Measurements from ENCODE around the gene SLC49A3. TPM values are rescaled to one million over a fixed set of nuclear protein-coding genes. Genes with fewer than 3 reads are reported as not detected.
"Not testable (repeated sequence)": the region's sequence is repeated elsewhere in the genome, so short reads cannot be mapped to it uniquely, and the experiment has no call there.

Gene SLC49A3
- total RNA-seq, 1 donor from 2014 or later = 0.88 TPM

DNA sequence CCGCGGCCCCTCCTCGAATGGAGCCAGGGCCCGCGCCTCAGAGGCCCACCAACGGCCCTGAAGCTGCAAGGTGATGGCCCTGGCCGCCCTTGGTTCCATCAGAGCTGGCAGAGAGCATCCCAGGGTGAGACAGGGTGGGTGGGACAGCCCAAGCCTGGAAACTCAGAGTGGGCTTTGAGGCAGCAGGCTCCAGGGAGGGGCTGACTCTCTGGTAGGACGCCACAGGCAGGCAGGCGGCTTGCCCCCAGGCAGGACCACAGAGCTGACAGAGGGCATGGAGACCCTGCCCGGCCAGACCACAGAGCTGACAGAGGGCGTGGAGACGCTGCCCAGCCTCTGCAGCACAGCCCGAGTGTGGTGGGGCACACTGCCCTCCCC lies 9.9 kb downstream of the SLC49A3 start:
- H3K27ac Mint-ChIP-seq = no peak overlapping the region
- H3K4me3 Mint-ChIP-seq = no peak overlapping the region
- intact Hi-C loops (cut with micrococcal nuclease) = no loop called here
- H3K9me3 Mint-ChIP-seq = no peaks in the 10 kb centered on the region
- no peak for DNase-seq (ENCODE audit: low spot score)
- H3K27me3 Mint-ChIP-seq (ENCODE audit: insufficient read depth) = no peaks in the 10 kb centered on the region
- H3K4me1 Mint-ChIP-seq (ENCODE audit: low read depth) = no peaks in the 10 kb centered on the region
- no peaks in the 10 kb centered on the region for H3K36me3 Mint-ChIP-seq (ENCODE audit: low read depth)

GRCh38 chr4:678331-679103 lies 10.4 kb downstream of the SLC49A3 start:
- no peak overlapping the region for H3K4me3 Mint-ChIP-seq
- H3K9me3 Mint-ChIP-seq = no peaks in the 10 kb centered on the region
- intact Hi-C loops (cut with micrococcal nuclease) = no loop called here
- H3K27me3 Mint-ChIP-seq (ENCODE audit: insufficient read depth) = no peaks in the 10 kb centered on the region
- H3K36me3 Mint-ChIP-seq (ENCODE audit: low read depth) = no peaks in the 10 kb centered on the region
- H3K4me1 Mint-ChIP-seq (ENCODE audit: low read depth) = peaks cover under 1% of the 10 kb centered on the region
- no peak overlapping the region for H3K27ac Mint-ChIP-seq
- no peak for DNase-seq (ENCODE audit: low spot score)

GRCh38 chr4:677431-678293 lies 11.3 kb downstream of the SLC49A3 start:
- H3K4me3 Mint-ChIP-seq = no peak overlapping the region

GRCh38 chr4:676871-677235 lies 12.1 kb downstream of the SLC49A3 start:
- H3K36me3 Mint-ChIP-seq (ENCODE audit: low read depth) = peaks cover 6% of the 10 kb centered on the region
- intact Hi-C loops (cut with micrococcal nuclease) = no loop called here
- peaks cover 7% of the 10 kb centered on the region for H3K4me1 Mint-ChIP-seq (ENCODE audit: low read depth)
- H3K27ac Mint-ChIP-seq = no peak overlapping the region
- no peak for DNase-seq (ENCODE audit: low spot score)
- peaks cover 1% of the 10 kb centered on the region for H3K27me3 Mint-ChIP-seq (ENCODE audit: insufficient read depth)
- no peaks in the 10 kb centered on the region for H3K9me3 Mint-ChIP-seq
- peak overlapping the region; percentile 39 for H3K4me3 Mint-ChIP-seq

More at GRCh38 chr4:677431-678293, 11.3 kb downstream of the SLC49A3 start:
- Mint-ChIP-seq H3K4me1 (ENCODE audit: low read depth) (peaks cover 7% of the 10 kb centered on the region), H3K9me3 (no peaks in the 10 kb centered on the region), H3K36me3 (ENCODE audit: low read depth) (peaks cover 6% of the 10 kb centered on the region), H3K27ac (no peak overlapping the region), H3K27me3 (ENCODE audit: insufficient read depth) (peaks cover 1% of the 10 kb centered on the region)
- intact Hi-C loops (cut with micrococcal nuclease) = no loop called here
- DNase-seq (ENCODE audit: low spot score) = no peak

GRCh38 chr4:675980-676870 lies 12.7 kb downstream of the SLC49A3 start:
- Mint-ChIP-seq H3K9me3 (no peaks in the 10 kb centered on the region), H3K36me3 (ENCODE audit: low read depth) (peaks cover 10% of the 10 kb centered on the region), H3K4me1 (ENCODE audit: low read depth) (peaks cover 7% of the 10 kb centered on the region), H3K27ac (peak overlapping the region; percentile 23), H3K4me3 (peak overlapping the region; percentile 88), H3K27me3 (ENCODE audit: insufficient read depth) (peaks cover 1% of the 10 kb centered on the region)
- intact Hi-C loops (cut with micrococcal nuclease) = loop anchor here (2.0 kb wide), 1 partner anchor 105 kb away; no protein-coding TSS in a partner anchor
- no peak for DNase-seq (ENCODE audit: low spot score)

DNA sequence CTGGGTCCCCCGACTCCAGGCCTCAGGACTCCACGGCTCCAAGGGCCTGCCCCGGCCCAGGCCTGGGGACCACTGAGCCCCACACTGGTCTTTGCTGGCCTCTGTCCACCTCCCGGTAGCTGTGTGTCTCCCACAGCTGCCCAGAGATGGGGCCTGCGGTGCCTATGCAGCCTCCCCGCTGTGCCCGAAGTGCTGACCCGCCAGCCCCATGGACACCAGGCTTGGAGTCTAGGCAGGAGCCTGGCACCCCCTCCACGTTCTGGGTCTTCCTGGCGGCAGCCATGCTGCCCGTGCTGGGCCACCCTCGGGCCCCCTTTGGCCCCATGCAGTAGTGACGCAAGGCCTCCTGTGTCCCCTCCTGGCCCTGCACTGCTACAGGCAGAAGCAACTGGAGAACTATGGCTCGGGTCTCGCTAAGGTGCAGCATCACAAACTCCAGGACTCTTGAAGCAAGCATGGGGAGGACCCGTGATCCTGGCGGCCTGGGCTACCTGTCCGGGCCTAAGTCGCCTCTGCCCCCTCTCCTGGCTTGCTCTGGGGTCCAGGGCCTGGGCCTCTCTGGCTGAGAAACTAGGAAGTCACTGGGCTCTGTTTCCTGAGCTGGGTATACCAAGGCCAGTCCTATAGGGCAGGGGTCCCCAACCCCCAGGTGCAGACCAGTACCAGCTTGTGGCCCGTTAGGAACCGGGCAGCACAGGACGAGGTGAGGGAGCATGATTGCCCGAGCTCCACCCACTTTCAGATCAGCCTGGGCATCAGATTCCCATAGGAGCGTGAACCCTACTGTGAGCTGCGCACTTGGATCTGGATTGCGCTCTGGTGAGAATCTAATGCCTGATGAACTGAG lies 13.7 kb downstream of the SLC49A3 start:
- no peak for DNase-seq (ENCODE audit: low spot score)
- H3K4me3 Mint-ChIP-seq = peak overlapping the region; percentile 88
- peaks cover 7% of the 10 kb centered on the region for H3K4me1 Mint-ChIP-seq (ENCODE audit: low read depth)

DNA sequence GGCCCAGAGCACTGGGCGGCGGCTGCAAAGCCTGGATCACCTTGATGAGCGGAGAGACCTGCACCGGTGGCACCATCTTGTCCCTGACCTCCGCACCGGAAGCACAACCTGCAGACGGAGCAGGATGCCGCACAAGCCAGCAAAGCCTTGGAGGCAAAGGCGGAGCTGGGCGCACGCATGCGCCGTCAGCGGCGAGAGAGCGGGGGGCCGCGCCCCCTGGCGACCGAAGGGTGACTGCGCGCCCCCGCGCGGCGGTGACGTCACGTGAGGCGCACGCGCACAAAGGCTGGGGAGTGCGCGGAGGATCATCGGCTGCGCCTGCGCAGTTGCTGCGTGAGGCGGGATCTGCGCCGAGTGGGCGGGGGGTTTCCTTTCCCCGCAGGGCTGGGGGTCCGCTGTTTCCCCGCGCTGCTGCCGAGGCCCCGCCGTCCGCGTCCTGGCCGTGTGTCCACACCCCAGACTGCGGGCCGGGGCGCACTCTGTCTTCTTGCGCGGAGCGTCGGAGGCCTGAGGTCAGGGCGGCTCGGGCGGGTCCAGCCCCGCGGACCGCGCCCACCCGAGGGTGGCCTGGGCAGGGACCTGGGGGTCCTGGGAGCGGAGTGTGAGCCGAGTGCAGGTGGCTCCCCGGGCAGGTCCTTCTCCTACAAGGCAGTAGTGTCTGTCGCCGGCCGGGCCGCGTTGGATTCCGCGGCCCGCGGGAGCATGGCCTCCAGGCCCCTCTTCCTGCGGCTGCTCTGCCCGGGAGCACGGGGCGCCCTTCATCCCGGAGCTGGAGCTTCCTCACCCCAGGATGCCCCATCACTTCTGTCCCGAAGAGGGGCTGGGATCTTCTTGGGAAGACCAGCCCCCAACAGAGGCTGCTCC lies 14.5 kb downstream of the SLC49A3 start, which contains the start of the genes ATP5ME and MYL5:
Gene ATP5ME (minus strand): TSS at position 105 of the 864 bp plus-strand sequence. CDS start 29 bp downstream, at position 76.
Gene MYL5 (plus strand): TSS at position 371 of the 864 bp plus-strand sequence. CDS start 3,485 bp downstream, outside the sequence.
- peak; percentile 97 for DNase-seq (ENCODE audit: low spot score)
- H3K36me3 Mint-ChIP-seq (ENCODE audit: low read depth) = peaks cover 20% of the 10 kb centered on the region
- H3K4me1 Mint-ChIP-seq (ENCODE audit: low read depth) = peaks cover 7% of the 10 kb centered on the region
- intact Hi-C loops (cut with micrococcal nuclease) = loop anchor here (1.0 to 5.0 kb wide), 8 partner anchors 10 to 432 kb away; partner anchors contain the start of genes GAK, PCGF3, PIGG and TMEM175
- peak within 1 kb of the TSS; percentile 90 for H3K27ac Mint-ChIP-seq
- peak within 1 kb of the TSS; percentile 88 for H3K4me3 Mint-ChIP-seq
- H3K9me3 Mint-ChIP-seq = no peaks in the 10 kb centered on the region
- peaks cover 1% of the 10 kb centered on the region for H3K27me3 Mint-ChIP-seq (ENCODE audit: insufficient read depth)

More for the DNA sequence above, 13.7 kb downstream of the SLC49A3 start:
- peak overlapping the region; percentile 81 for H3K27ac Mint-ChIP-seq
- H3K36me3 Mint-ChIP-seq (ENCODE audit: low read depth) = peaks cover 20% of the 10 kb centered on the region
- H3K27me3 Mint-ChIP-seq (ENCODE audit: insufficient read depth) = peaks cover 1% of the 10 kb centered on the region
- intact Hi-C loops (cut with micrococcal nuclease) = loop anchor here (2.0 kb wide), 1 partner anchor 106 kb away; no protein-coding TSS in a partner anchor
- no peaks in the 10 kb centered on the region for H3K9me3 Mint-ChIP-seq

DNA sequence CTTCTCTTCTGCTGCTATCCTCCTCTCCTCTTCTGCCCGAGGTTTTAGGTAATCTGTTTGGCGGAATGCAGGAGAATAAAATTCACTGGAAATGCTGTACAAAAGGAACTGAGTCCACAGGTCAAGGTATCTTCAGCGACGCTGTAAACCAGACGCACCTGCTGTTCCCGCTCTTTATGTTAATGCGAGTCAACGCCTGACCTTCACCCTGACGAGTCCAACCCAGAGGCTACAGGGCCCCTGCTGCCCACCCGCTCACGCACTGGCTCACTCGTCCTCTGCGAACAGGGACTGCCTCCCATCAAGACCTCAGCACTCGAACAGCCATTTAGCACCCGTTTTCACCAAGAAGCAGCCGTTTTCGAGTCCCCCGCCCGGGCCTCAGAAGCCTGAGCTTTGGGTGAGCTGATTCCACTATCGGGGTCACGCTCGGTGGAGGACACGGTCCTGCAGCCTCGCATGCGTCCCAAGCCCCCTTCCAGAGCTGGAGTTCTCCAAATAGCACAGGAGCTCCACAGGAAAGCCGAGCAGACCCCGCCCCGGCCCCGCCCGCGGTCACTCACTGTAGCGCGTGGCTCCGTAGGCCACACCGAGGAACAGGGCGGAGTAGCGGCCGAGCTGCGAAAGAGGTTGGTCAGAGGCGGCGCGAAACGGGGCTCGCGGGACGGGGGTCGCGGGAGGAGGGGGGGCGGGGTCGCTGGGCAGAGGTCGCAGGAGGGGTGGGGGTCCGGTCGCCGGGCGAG lies 15.4 kb downstream of the SLC49A3 start:
- Mint-ChIP-seq H3K36me3 (ENCODE audit: low read depth) (peaks cover 20% of the 10 kb centered on the region), H3K27me3 (ENCODE audit: insufficient read depth) (peaks cover 1% of the 10 kb centered on the region), H3K9me3 (no peaks in the 10 kb centered on the region), H3K27ac (peak overlapping the region; percentile 73), H3K4me1 (ENCODE audit: low read depth) (peaks cover 7% of the 10 kb centered on the region), H3K4me3 (peak overlapping the region; percentile 88)
- intact Hi-C loops (cut with micrococcal nuclease) = loop anchor here (1.0 to 5.0 kb wide), 8 partner anchors 9 to 431 kb away; partner anchors contain the start of genes GAK, PCGF3, PIGG and TMEM175
- no peak for DNase-seq (ENCODE audit: low spot score)

DNA sequence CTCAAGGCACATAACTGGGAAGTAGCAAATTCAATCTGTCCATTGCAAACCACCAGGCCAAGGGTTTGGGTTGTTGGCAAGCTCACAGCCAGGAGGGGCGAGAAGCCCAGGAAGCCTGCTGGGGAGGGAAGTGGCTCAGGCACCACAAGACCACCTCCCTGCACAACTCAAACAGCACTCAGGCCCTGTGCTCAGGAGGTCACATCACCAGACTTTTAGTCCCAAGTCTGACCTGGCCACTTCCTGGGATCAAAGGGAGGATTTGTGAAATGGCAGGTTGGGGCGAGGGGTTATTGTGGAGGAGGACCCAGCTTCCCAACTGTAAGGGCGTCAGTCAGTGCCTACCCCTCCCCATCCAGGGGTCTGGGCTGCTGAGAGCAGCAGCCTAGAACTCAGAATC lies 17.2 kb downstream of the SLC49A3 start:
- peaks cover 20% of the 10 kb centered on the region for H3K36me3 Mint-ChIP-seq (ENCODE audit: low read depth)
- peaks cover 1% of the 10 kb centered on the region for H3K27me3 Mint-ChIP-seq (ENCODE audit: insufficient read depth)
- intact Hi-C loops (cut with micrococcal nuclease) = loop anchor here (5.0 kb wide), 1 partner anchor 429 kb away; no protein-coding TSS in a partner anchor
- peak overlapping the region; percentile 33 for H3K4me3 Mint-ChIP-seq
- no peak overlapping the region for H3K27ac Mint-ChIP-seq
- H3K4me1 Mint-ChIP-seq (ENCODE audit: low read depth) = peaks cover 7% of the 10 kb centered on the region
- no peaks in the 10 kb centered on the region for H3K9me3 Mint-ChIP-seq
- DNase-seq (ENCODE audit: low spot score) = no peak

DNA sequence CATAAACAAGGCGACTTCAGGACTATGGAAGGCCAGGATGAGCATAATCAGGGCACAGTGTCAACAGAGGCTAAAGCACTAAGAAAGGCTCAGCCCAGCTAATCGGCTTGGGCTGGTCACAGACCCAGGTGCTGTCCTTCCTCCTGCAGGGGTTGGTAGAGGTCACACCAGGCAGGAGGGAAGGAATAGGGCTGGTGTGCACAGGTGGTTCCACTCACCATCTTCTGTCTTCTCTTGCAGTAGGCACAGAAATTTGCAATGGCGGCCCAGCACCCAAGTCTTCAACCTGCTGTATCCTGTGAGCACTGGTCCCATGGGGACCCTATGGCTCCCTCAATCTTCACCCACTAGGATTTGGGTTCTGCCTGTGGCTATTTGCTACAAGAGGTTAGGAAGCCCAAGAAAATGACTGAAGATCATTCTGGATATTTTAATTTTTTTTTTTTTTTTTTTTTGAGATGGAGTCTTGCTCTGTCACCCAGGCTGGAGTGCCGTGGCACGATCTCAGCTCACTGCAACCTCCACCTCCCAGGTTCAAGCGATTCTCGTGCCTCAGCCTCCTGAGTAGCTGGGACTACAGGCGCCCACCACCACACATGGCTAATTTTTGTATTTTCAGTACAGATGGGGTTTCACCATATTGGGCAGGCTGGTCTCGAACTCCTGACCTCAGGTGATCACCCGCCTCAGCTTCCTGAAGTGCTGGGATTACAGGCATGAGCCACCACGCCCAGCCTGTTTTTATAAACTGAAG lies 19.0 kb downstream of the SLC49A3 start:
- not testable (repeated sequence) for H3K27ac Mint-ChIP-seq; H3K4me1 Mint-ChIP-seq (ENCODE audit: low read depth); H3K9me3 Mint-ChIP-seq; H3K27me3 Mint-ChIP-seq (ENCODE audit: insufficient read depth); H3K4me3 Mint-ChIP-seq; DNase-seq (ENCODE audit: low spot score)
- H3K36me3 Mint-ChIP-seq (ENCODE audit: low read depth) = peaks cover 20% of the 10 kb centered on the region
- intact Hi-C loops (cut with micrococcal nuclease) = loop anchor here (5.0 kb wide), 1 partner anchor 428 kb away; no protein-coding TSS in a partner anchor
